HCT116 (cell line): ENCODE data around the gene TBXA2R. TPM values are rescaled to one million over a fixed set of nuclear protein-coding genes. Genes with fewer than 3 reads are reported as not detected.

Experiments
- ATAC-seq: fragments of 200-7000 bp; cut with Tn5 transposase; 2 replicates; pipeline ENCODE4 v1.9.1; 2020; ENCODE audit warnings: mild to moderate bottlenecking, moderate library complexity
- BruUV-seq: library from RNA; stranded (reverse); fragments of 400-500 nt; replicated peaks from 2 replicates; lab custom pipeline; 2021; lab: Mats Ljungman, UMichigan
- CTCF ChIA-PET: fragments of 300-600 bp; sonication (Branson Sonifier 250); formaldehyde crosslinking; loops from one replicate; lab custom pipeline; 2021; ENCODE audit warnings: antibody characterized with exemption; lab: Charles Lee
- POLR2A ChIA-PET: fragments of 300-600, 350-600 bp; sonication (Branson Sonifier 250); formaldehyde crosslinking; loops from one replicate; lab custom pipeline; 2021; ENCODE audit warnings: antibody characterized with exemption; lab: Charles Lee
- RAD21 ChIA-PET, 2 experiments: fragments of 300-600 bp; sonication (Branson Sonifier 250); formaldehyde crosslinking; loops; one replicate each; lab custom pipeline; 2023; ENCODE audit warnings: low total read pairs in 2 of 2; ENCODE audit not compliant: uncharacterized antibody in 2 of 2, unreplicated experiment in 2 of 2, low non-redundant PET in 1 of 2; lab: Charles Lee
- DNase-seq: peaks from one replicate; pipeline ENCODE4 v3.0.0-alpha.2; 2010; ENCODE audit warnings: low read depth, low spot score
- H2AFZ ChIP-seq: fragments of 200-600 bp; shearing (Covaris generic), sonication (generic); 2 replicates; pipeline ENCODE4 v1.6.1; 2017; ENCODE audit warnings: low read depth, mixed run types, mixed read lengths, antibody characterized with exemption, low read length; ENCODE audit not compliant: poor library complexity, severe bottlenecking
- H3K27ac ChIP-seq: 2 replicates; pipeline ENCODE4 v1.5.1; 2012; ENCODE audit warnings: low read depth, low read length
- H3K27me3 ChIP-seq: fragments of 200-600 bp; sonication (generic); 2 replicates; pipeline ENCODE4 v1.6.1; 2016; ENCODE audit warnings: mixed run types, low read length, mixed read lengths; ENCODE audit not compliant: insufficient read depth
- H3K36me3 ChIP-seq, 2 experiments: fragments of 200-500 bp in 1 of 2; fragments of 200-600 bp in 1 of 2; sonication (Bioruptor generic) in 1 of 2; sonication (generic) in 1 of 2; 2 replicates each; pipeline versions ENCODE4 v1.5.1 to v1.6.1; 2014 to 2016; ENCODE audit warnings: low read length in 2 of 2, inconsistent platforms in 1 of 2, mixed read lengths in 1 of 2, mixed run types in 1 of 2; ENCODE audit not compliant: insufficient read depth in 2 of 2, control insufficient read depth in 1 of 2
- H3K4me1 ChIP-seq, 2 experiments: fragments of 200-600 bp in 1 of 2; sonication (generic) in 1 of 2; 2 replicates each; pipeline versions ENCODE4 v1.5.1 to v1.6.1; 2012 to 2017; ENCODE audit warnings: low read length in 2 of 2, inconsistent platforms in 1 of 2, mild to moderate bottlenecking in 1 of 2, mixed read lengths in 1 of 2, mixed run types in 1 of 2, moderate library complexity in 1 of 2; ENCODE audit not compliant: insufficient read depth in 2 of 2, control insufficient read depth in 1 of 2
- H3K4me2 ChIP-seq: fragments of 200-600 bp; sonication (generic); 2 replicates; pipeline ENCODE4 v1.6.1; 2017; ENCODE audit warnings: mixed run types, low read length, mixed read lengths
- H3K4me3 ChIP-seq, 2 experiments: fragments of 200-600 bp in 1 of 2; sonication (generic) in 1 of 2; replicated peaks in 1 of 2; 2 replicates each; pipeline ENCODE4 v1.5.1; 2011 to 2016; ENCODE audit warnings: low read length in 2 of 2, control low read depth in 1 of 2, low read depth in 1 of 2, mild to moderate bottlenecking in 1 of 2, mixed read lengths in 1 of 2, mixed run types in 1 of 2
- H3K79me2 ChIP-seq: fragments of 200-600 bp; sonication (generic); 2 replicates; pipeline ENCODE4 v1.6.1; 2017; ENCODE audit warnings: mild to moderate bottlenecking, mixed run types, low read length, moderate library complexity, mixed read lengths; ENCODE audit not compliant: insufficient read depth
- H3K9ac ChIP-seq: fragments of 200-600 bp; sonication (generic); 2 replicates; pipeline ENCODE4 v1.6.1; 2016; ENCODE audit warnings: low read length, mixed read lengths
- H3K9me2 ChIP-seq: fragments of 200-600 bp; sonication (generic), shearing (Covaris generic); 2 replicates; pipeline ENCODE4 v1.6.1; 2017; ENCODE audit warnings: mixed run types, mild to moderate bottlenecking, moderate library complexity; ENCODE audit not compliant: insufficient read depth
- H3K9me3 ChIP-seq, 2 experiments: fragments of 200-500 bp in 1 of 2; fragments of 200-600 bp in 1 of 2; sonication (Bioruptor generic) in 1 of 2; sonication (generic) in 1 of 2; 2 replicates each; pipeline ENCODE4 v1.6.1; 2014 to 2017; ENCODE audit warnings: low read length in 2 of 2, mixed read lengths in 2 of 2, inconsistent platforms in 1 of 2, low read depth in 1 of 2, mild to moderate bottlenecking in 1 of 2, mixed run types in 1 of 2, moderate library complexity in 1 of 2; ENCODE audit not compliant: control insufficient read depth in 1 of 2, insufficient read depth in 1 of 2
- H4K20me1 ChIP-seq: fragments of 200-600 bp; sonication (generic), shearing (Covaris generic); 2 replicates; pipeline ENCODE4 v1.6.1; 2017; ENCODE audit warnings: mixed run types, mild to moderate bottlenecking, moderate library complexity; ENCODE audit not compliant: insufficient read depth
- CBX3 ChIP-seq: IDR thresholded peaks from 2 replicates; pipeline ENCODE4 v1.6.1; 2012; ENCODE audit warnings: low read depth
- CEBPB ChIP-seq: IDR thresholded peaks from 2 replicates; pipeline ENCODE4 v1.6.1; 2012; ENCODE audit warnings: low read depth
- EZH2 ChIP-seq: fragments of 200-600 bp; sonication (generic); IDR thresholded peaks from 2 replicates; pipeline ENCODE4 v1.6.1; 2017; ENCODE audit warnings: antibody characterized with exemption, mixed run types
- EZH2phosphoT487 ChIP-seq: fragments of 200-600 bp; IDR thresholded peaks from 2 replicates; pipeline ENCODE4 v1.6.1; 2018; ENCODE audit warnings: antibody characterized with exemption, borderline replicate concordance
- JUND ChIP-seq: IDR thresholded peaks from 2 replicates; pipeline ENCODE4 v1.6.1; 2012
- POLR2AphosphoS5 ChIP-seq: IDR thresholded peaks from 2 replicates; pipeline ENCODE4 v1.6.1; 2011; ENCODE audit warnings: mild to moderate bottlenecking, low read depth, low read length, moderate library complexity
- RAD21 ChIP-seq: IDR thresholded peaks from 2 replicates; pipeline ENCODE4 v1.6.1; 2012; ENCODE audit warnings: low read depth, mild to moderate bottlenecking
- YY1 ChIP-seq: IDR thresholded peaks from 2 replicates; pipeline ENCODE4 v1.6.1; 2011; ENCODE audit warnings: low read length, low read depth, moderate library complexity, mild to moderate bottlenecking; ENCODE audit not compliant: insufficient replicate concordance; ENCODE audit errors: extremely low read depth
- ZBTB33 ChIP-seq: IDR thresholded peaks from 2 replicates; pipeline ENCODE4 v1.6.1; 2011; ENCODE audit warnings: mild to moderate bottlenecking, low read length, moderate library complexity; ENCODE audit not compliant: insufficient replicate concordance; ENCODE audit errors: extremely low read depth
- ZNF274 ChIP-seq: fragments of 200-500 bp; sonication (Bioruptor generic); IDR thresholded peaks from 2 replicates; pipeline ENCODE4 v1.6.1; 2014; ENCODE audit warnings: mild to moderate bottlenecking, low read depth, low read length, inconsistent platforms
- intact Hi-C: fragments of 100-400 bp; cut with micrococcal nuclease; formaldehyde crosslinking; loops from 2 replicates; pipeline ENCODE4 v1.10.0; 2022
- total RNA-seq: library from RNA; stranded (reverse); gene quantifications from one replicate; pipeline ENCODE4 v1.2.1, GENCODE V29; 2021; ENCODE audit not compliant: unreplicated experiment
- TF ChIP-seq, protein P1 (sequence below): IDR thresholded peaks from 2 replicates; pipeline ENCODE4 v1.6.1; 2012; ENCODE audit warnings: low read depth

The TBXA2R gene
- total RNA-seq, 1 experiment from 2014 or later, result 2.3 TPM

GRCh38 chr19:3591876-3592613, 14.6 kb downstream of the TBXA2R start (continued):
- no peak for TF ChIP-seq RAD21

GRCh38 chr19:3590991-3591659, 15.6 kb downstream of the TBXA2R start:
- intact Hi-C loops, result no loop called here
- H2AFZ ChIP-seq, result no peak overlapping the region
- H3K4me3 ChIP-seq, result no peak overlapping the region
- ChIA-PET POLR2A (interaction anchor here (1.1 kb wide), 1 partner anchor 18 kb away, joined by 3 read pairs; no protein-coding TSS in a partner anchor), RAD21 (interaction anchor here in 1 of 2 experiments (1.7 kb wide), 1 partner anchor 17 kb away, joined by 3 read pairs; no protein-coding TSS in a partner anchor), CTCF (no interaction called here)
- H3K9me2 ChIP-seq, result no peaks in the 10 kb centered on the region
- H3K27me3 ChIP-seq, result no peaks in the 10 kb centered on the region
- H3K36me3 ChIP-seq, result no peaks in the 10 kb centered on the region
- H4K20me1 ChIP-seq, result no peaks in the 10 kb centered on the region
- no peak overlapping the region for H3K4me2 ChIP-seq
- no peak overlapping the region for H3K27ac ChIP-seq
- DNase-seq (no peak), ATAC-seq (no peak)
- H3K9ac ChIP-seq, result no peak overlapping the region
- BruUV-seq, result no TSS peak
- H3K9me3 ChIP-seq, result no peaks in the 10 kb centered on the region
- TF ChIP-seq ZNF274, result no peak
- TF ChIP-seq ZBTB33, result no peak
- TF ChIP-seq, protein P1, sequence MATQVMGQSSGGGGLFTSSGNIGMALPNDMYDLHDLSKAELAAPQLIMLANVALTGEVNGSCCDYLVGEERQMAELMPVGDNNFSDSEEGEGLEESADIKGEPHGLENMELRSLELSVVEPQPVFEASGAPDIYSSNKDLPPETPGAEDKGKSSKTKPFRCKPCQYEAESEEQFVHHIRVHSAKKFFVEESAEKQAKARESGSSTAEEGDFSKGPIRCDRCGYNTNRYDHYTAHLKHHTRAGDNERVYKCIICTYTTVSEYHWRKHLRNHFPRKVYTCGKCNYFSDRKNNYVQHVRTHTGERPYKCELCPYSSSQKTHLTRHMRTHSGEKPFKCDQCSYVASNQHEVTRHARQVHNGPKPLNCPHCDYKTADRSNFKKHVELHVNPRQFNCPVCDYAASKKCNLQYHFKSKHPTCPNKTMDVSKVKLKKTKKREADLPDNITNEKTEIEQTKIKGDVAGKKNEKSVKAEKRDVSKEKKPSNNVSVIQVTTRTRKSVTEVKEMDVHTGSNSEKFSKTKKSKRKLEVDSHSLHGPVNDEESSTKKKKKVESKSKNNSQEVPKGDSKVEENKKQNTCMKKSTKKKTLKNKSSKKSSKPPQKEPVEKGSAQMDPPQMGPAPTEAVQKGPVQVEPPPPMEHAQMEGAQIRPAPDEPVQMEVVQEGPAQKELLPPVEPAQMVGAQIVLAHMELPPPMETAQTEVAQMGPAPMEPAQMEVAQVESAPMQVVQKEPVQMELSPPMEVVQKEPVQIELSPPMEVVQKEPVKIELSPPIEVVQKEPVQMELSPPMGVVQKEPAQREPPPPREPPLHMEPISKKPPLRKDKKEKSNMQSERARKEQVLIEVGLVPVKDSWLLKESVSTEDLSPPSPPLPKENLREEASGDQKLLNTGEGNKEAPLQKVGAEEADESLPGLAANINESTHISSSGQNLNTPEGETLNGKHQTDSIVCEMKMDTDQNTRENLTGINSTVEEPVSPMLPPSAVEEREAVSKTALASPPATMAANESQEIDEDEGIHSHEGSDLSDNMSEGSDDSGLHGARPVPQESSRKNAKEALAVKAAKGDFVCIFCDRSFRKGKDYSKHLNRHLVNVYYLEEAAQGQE, result no peak
- TF ChIP-seq CBX3, result no peak
- TF ChIP-seq EZH2phosphoT487, result no peak
- no peak for TF ChIP-seq YY1
- no peak for TF ChIP-seq EZH2
- TF ChIP-seq JUND, result no peak
- no peak for TF ChIP-seq POLR2AphosphoS5
- TF ChIP-seq CEBPB, result no peak
- H3K79me2 ChIP-seq, result no peaks in the 10 kb centered on the region
- H3K4me1 ChIP-seq, result peaks cover 0 to 5% of the 10 kb centered on the region in 2 experiments; a peak in 1 of 4 replicates
